CD14-positive monocyte (primary cell): ENCODE data around the gene ROR1. TPM values are rescaled to one million over a fixed set of nuclear protein-coding genes. Genes with fewer than 3 reads are reported as not detected.

Experiments
- DNase-seq, 3 donors: peaks; one replicate each; pipeline ENCODE4 v3.0.0-alpha.2; 2011 to 2022
- H2AFZ ChIP-seq: 2 replicates; pipeline ENCODE4 v1.6.0; 2012; ENCODE audit warnings: mild to moderate bottlenecking, low read depth, low read length, inconsistent platforms; ENCODE audit not compliant: insufficient read depth, poor library complexity, severe bottlenecking
- H3K27ac ChIP-seq, 2 donors: 1 replicate in 1 of 2; 2 replicates in 1 of 2; pipeline ENCODE4 v1.5.1; 2012 to 2013; ENCODE audit warnings: low read length in 2 of 2, control low read depth in 1 of 2, inconsistent platforms in 1 of 2, low read depth in 1 of 2, mild to moderate bottlenecking in 1 of 2
- H3K27me3 ChIP-seq, 2 donors: one replicate each; pipeline versions ENCODE4 v1.6.0 to v1.6.1; 2011 to 2013; ENCODE audit warnings: low read length in 2 of 2; ENCODE audit not compliant: control insufficient read depth in 2 of 2, insufficient read depth in 2 of 2
- H3K36me3 ChIP-seq, 2 donors: replicated peaks in 1 of 2; 1 replicate in 1 of 2; 2 replicates in 1 of 2; pipeline versions ENCODE4 v1.5.1 to v1.6.1; 2012 to 2013; ENCODE audit warnings: low read length in 2 of 2, control low read depth in 1 of 2, inconsistent platforms in 1 of 2, mild to moderate bottlenecking in 1 of 2; ENCODE audit not compliant: insufficient read depth in 2 of 2, control insufficient read depth in 1 of 2
- H3K4me1 ChIP-seq, 2 donors: 1 replicate in 1 of 2; 2 replicates in 1 of 2; pipeline versions ENCODE4 v1.5.1 to v1.6.1; 2012 to 2013; ENCODE audit warnings: low read length in 2 of 2, control low read depth in 1 of 2, inconsistent platforms in 1 of 2, mild to moderate bottlenecking in 1 of 2, moderate library complexity in 1 of 2; ENCODE audit not compliant: insufficient read depth in 2 of 2, control insufficient read depth in 1 of 2
- H3K4me2 ChIP-seq: replicated peaks from 2 replicates; pipeline ENCODE3; 2012; ENCODE audit warnings: low read length, moderate library complexity, mild to moderate bottlenecking; ENCODE audit not compliant: poor library complexity, severe bottlenecking; ENCODE audit errors: extremely low read depth
- H3K4me3 ChIP-seq, 3 experiments: fragments of 200-600 bp in 1 of 3; sonication (generic) in 1 of 3; replicated peaks in 1 of 3; 1 replicate in 2 of 3; 2 replicates in 1 of 3; pipeline ENCODE4 v1.5.1; 2011 to 2013; ENCODE audit warnings: low read length in 3 of 3, mild to moderate bottlenecking in 3 of 3, control low read depth in 2 of 3, low read depth in 2 of 3, inconsistent platforms in 1 of 3, moderate library complexity in 1 of 3
- H3K79me2 ChIP-seq: 2 replicates; pipeline ENCODE4 v1.6.0; 2012; ENCODE audit warnings: mild to moderate bottlenecking, control low read depth, inconsistent platforms, low read length, moderate library complexity; ENCODE audit not compliant: insufficient read depth
- H3K9ac ChIP-seq: 2 replicates; pipeline ENCODE4 v1.6.0; 2017; ENCODE audit warnings: low read length, mild to moderate bottlenecking; ENCODE audit not compliant: insufficient read depth, poor library complexity, severe bottlenecking
- H3K9me3 ChIP-seq, 2 donors: replicated peaks in 1 of 2; 1 replicate in 1 of 2; 2 replicates in 1 of 2; pipeline versions ENCODE4 v1.5.1 to v1.6.1; 2012 to 2013; ENCODE audit warnings: low read length in 2 of 2, control low read depth in 1 of 2; ENCODE audit not compliant: control insufficient read depth in 1 of 2, insufficient read depth in 1 of 2
- H4K20me1 ChIP-seq: 2 replicates; pipeline ENCODE4 v1.6.0; 2012; ENCODE audit warnings: mild to moderate bottlenecking, low read length, control low read depth, moderate library complexity; ENCODE audit not compliant: insufficient read depth
- H3K27ac Mint-ChIP-seq, 7 donors: one replicate each; pipeline ENCODE4 v1.8.0; 2020; ENCODE audit warnings: mild to moderate bottlenecking in 7 of 7, mixed read lengths in 7 of 7, moderate library complexity in 6 of 7, inconsistent platforms in 2 of 7
- H3K27me3 Mint-ChIP-seq, 3 donors: one replicate each; pipeline ENCODE4 v1.8.0; 2021 to 2022; ENCODE audit warnings: low read depth in 3 of 3, mild to moderate bottlenecking in 3 of 3, mixed read lengths in 3 of 3, moderate library complexity in 3 of 3, inconsistent platforms in 1 of 3
- H3K36me3 Mint-ChIP-seq, 2 donors: one replicate each; pipeline ENCODE4 v1.8.0; 2020; ENCODE audit warnings: mixed read lengths in 2 of 2, inconsistent platforms in 1 of 2, mild to moderate bottlenecking in 1 of 2
- H3K4me1 Mint-ChIP-seq: one replicate; pipeline ENCODE4 v1.8.0; 2020; ENCODE audit warnings: mild to moderate bottlenecking, mixed read lengths
- H3K4me3 Mint-ChIP-seq, 2 donors: one replicate each; pipeline ENCODE4 v1.8.0; 2020; ENCODE audit warnings: mild to moderate bottlenecking in 2 of 2, mixed read lengths in 2 of 2, moderate library complexity in 1 of 2
- H3K9me3 Mint-ChIP-seq, 7 donors: one replicate each; pipeline ENCODE4 v1.8.0; 2020 to 2022; ENCODE audit warnings: mixed read lengths in 7 of 7, mild to moderate bottlenecking in 6 of 7, moderate library complexity in 6 of 7, inconsistent platforms in 2 of 7
- CTCF ChIP-seq: fragments of 200-600 bp; IDR thresholded peaks from one replicate; pipeline ENCODE4 v1.8.0; 2022; ENCODE audit warnings: antibody characterized with exemption, mild to moderate bottlenecking
- intact Hi-C, 2 donors: fragments of 100-400 bp; cut with micrococcal nuclease; formaldehyde crosslinking; loops; one replicate each; pipeline versions ENCODE4 v1.15.0 to v1.15.1; 2023
- polyA plus RNA-seq, 3 donors: library from polyadenylated mRNA; depleted of rRNA in 1 of 3; unstranded in 2 of 3; stranded (reverse) in 1 of 3; fragments of 300-500 nt in 2 of 3; fragments of >200 nt in 1 of 3; fragmentation: Illumina TruSeq in 2 of 3; gene quantifications; 1 replicate in 2 of 3; 2 replicates in 1 of 3; pipeline ENCODE4 v1.2.3, GENCODE V29; 2012 to 2021

ROR1 gene
- polyA plus RNA-seq, 3 donors: not detected

GRCh38 chr1:63742526-63742925 is 31.3 kb upstream of the ROR1 start:
- no peak for DNase-seq
- H3K79me2 ChIP-seq: no peaks in the 10 kb centered on the region
- no peaks in the 10 kb centered on the region for H3K36me3 Mint-ChIP-seq
- H3K4me3 ChIP-seq: no peak overlapping the region
- H3K4me1 ChIP-seq: no peaks in the 10 kb centered on the region
- H3K9me3 Mint-ChIP-seq: peaks cover under 1 to 6% (median 5%) of the 10 kb centered on the region in 7 donors
- no peaks in the 10 kb centered on the region for H3K9me3 ChIP-seq
- H3K4me1 Mint-ChIP-seq: no peaks in the 10 kb centered on the region
- no peaks in the 10 kb centered on the region for H3K36me3 ChIP-seq
- no peak overlapping the region for H2AFZ ChIP-seq
- no peak for TF ChIP-seq CTCF
- no peak overlapping the region for H3K4me3 Mint-ChIP-seq
- H3K4me2 ChIP-seq: no peak overlapping the region
- H3K27ac Mint-ChIP-seq: no peak overlapping the region
- H3K27ac ChIP-seq: no peak overlapping the region
- H4K20me1 ChIP-seq: no peaks in the 10 kb centered on the region
- H3K27me3 Mint-ChIP-seq: peaks cover 0 to 3% (median 1%) of the 10 kb centered on the region in 3 donors
- intact Hi-C loops: no loop called here
- H3K27me3 ChIP-seq: no peaks in the 10 kb centered on the region
- no peak overlapping the region for H3K9ac ChIP-seq

DNA sequence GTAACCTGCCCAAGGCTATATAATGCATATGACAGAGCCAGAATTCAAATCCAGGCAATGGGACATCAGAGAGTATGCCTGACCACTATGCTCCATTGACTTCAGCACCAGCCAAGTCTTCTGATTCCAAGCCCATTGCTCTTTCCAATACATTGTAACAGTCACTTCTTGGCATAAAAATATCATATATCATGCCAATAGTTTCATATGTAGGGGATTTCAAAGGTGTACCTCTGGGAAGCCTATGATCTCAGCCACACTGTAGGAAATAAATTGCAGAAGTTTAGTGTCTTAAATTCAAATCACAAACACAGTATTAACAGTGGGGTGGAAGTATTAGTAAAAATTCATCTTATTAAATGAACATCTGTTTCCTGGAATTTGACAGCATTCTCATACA is 30.0 kb upstream of the ROR1 start:
- H3K79me2 ChIP-seq: no peaks in the 10 kb centered on the region
- Mint-ChIP-seq H3K36me3 (no peaks in the 10 kb centered on the region), H3K4me1 (no peaks in the 10 kb centered on the region), H3K4me3 (no peak overlapping the region), H3K27ac (no peak overlapping the region), H3K27me3 (peaks cover 0 to 1% (median 0%) of the 10 kb centered on the region in 3 donors), H3K9me3 (peaks cover 0 to 3% (median 2%) of the 10 kb centered on the region in 7 donors)
- no peak overlapping the region for H3K27ac ChIP-seq
- H3K4me3 ChIP-seq: no peak overlapping the region
- H4K20me1 ChIP-seq: no peaks in the 10 kb centered on the region
- no peaks in the 10 kb centered on the region for H3K9me3 ChIP-seq
- H3K9ac ChIP-seq: no peak overlapping the region
- no peaks in the 10 kb centered on the region for H3K36me3 ChIP-seq
- DNase-seq: no peak
- H3K4me1 ChIP-seq: no peaks in the 10 kb centered on the region
- TF ChIP-seq CTCF: no peak
- no peaks in the 10 kb centered on the region for H3K27me3 ChIP-seq
- H3K4me2 ChIP-seq: no peak overlapping the region
- intact Hi-C loops: no loop called here
- no peak overlapping the region for H2AFZ ChIP-seq
